Adrenal gland (tissue), 12 donors: ENCODE results near the gene ZNF396. TPM values are rescaled to one million over a fixed set of nuclear protein-coding genes. Genes with fewer than 3 reads are reported as not detected.

Source experiments
- DNase-seq, 7 donors: peaks; one replicate each; pipeline ENCODE4 v3.0.0-alpha.2; 2019 to 2020
- H3K27ac ChIP-seq, 5 donors: fragments of 200-600 bp; sonication (generic) in 4 of 5; 1 replicate in 3 of 5; 2 replicates in 2 of 5; pipeline versions ENCODE4 v1.5.1 to v1.8.0; 2016 to 2020; ENCODE audit warnings: mild to moderate bottlenecking in 1 of 5
- H3K27me3 ChIP-seq: fragments of 200-600 bp; 2 replicates; pipeline ENCODE4 v1.8.0; 2021
- H3K36me3 ChIP-seq, 2 donors: fragments of 200-600 bp; replicated peaks in 1 of 2; 1 replicate in 1 of 2; 2 replicates in 1 of 2; pipeline versions ENCODE4 v1.5.1 to v1.8.0; 2018 to 2022
- H3K4me1 ChIP-seq, 2 donors: fragments of 200-600 bp; replicated peaks in 1 of 2; 1 replicate in 1 of 2; 2 replicates in 1 of 2; pipeline versions ENCODE4 v1.5.1 to v1.8.0; 2018 to 2021
- H3K4me3 ChIP-seq, 4 donors: fragments of 200-600 bp; sonication (generic) in 3 of 4; one replicate each; pipeline ENCODE4 v1.5.1; 2016 to 2018
- H3K9me3 ChIP-seq, 3 donors: fragments of 200-600 bp; sonication (generic) in 1 of 3; replicated peaks in 1 of 3; 1 replicate in 2 of 3; 2 replicates in 1 of 3; pipeline versions ENCODE4 v1.5.1 to v1.8.0; 2016 to 2021
- CTCF ChIP-seq, 6 experiments: fragments of 450-650 bp in 4 of 6; fragments of 200-600 bp in 2 of 6; sonication (generic) in 1 of 6; IDR thresholded peaks; 1 replicate in 5 of 6; 2 replicates in 1 of 6; pipeline versions ENCODE4 v1.5.1 to v1.8.0; 2016 to 2021; ENCODE audit warnings: antibody characterized with exemption in 6 of 6, mild to moderate bottlenecking in 2 of 6, moderate library complexity in 1 of 6
- POLR2A ChIP-seq, 2 donors: fragments of 450-650 bp; IDR thresholded peaks; one replicate each; pipeline ENCODE4 v1.6.1; 2017; ENCODE audit warnings: antibody characterized with exemption in 2 of 2, mild to moderate bottlenecking in 2 of 2, moderate library complexity in 1 of 2
- WGBS, 4 donors: extraction: QIAGEN DNeasy Blood & Tissue Kit in 2 of 4; methylation state at CpG; one replicate each; pipeline versions ENCODE4 v1.1.5 to v1.1.7; 2013 to 2017; 5-methylcytosine and 5-hydroxymethylcytosine counted together
- intact Hi-C, 2 donors: fragments of 100-400 bp; cut with DNase I; formaldehyde crosslinking; loops; one replicate each; pipeline versions ENCODE4 v1.14.1 to v1.15.0; 2022 to 2023
- polyA plus RNA-seq, 3 donors: library from polyadenylated mRNA; stranded (reverse); fragments of 200-250 nt in 2 of 3; fragments of 350-450 nt in 1 of 3; fragmentation: Illumina TruSeq in 1 of 3; extraction: RNeasy Lipid Tissue Mini Kit (QIAGEN cat#74804) in 1 of 3; gene quantifications; one replicate each; pipeline ENCODE4 v1.2.3, GENCODE V29; 2013 to 2014
- total RNA-seq, 9 donors: library from RNA; depleted of rRNA in 4 of 9; stranded (reverse); fragments of >200 nt in 4 of 9; fragments of 120-200 nt in 1 of 9; fragmentation: NEBNext Ultra II Directional in 1 of 9; extraction: Animal tissue kit (Norgen Biotek cat#: 25700) in 1 of 9; gene quantifications; one replicate each; pipeline versions ENCODE4 v1.1.0 to v1.2.4, GENCODE V29; 2013 to 2023
- donor health status: healthy with polysubstance abuse.
- donor health status: Bipolar disorder and iron deficiency.
- donor health status: DM: yes; HTN: yes; CAD: no.
- donor health status: DM: no; HTN: no; CAD: no.
- donor health status: DM: no; HTN: no; CAD: no.
- donor health status: DM: yes; HTN: yes; CAD: no.

The ZNF396 gene
- total and polyA plus RNA-seq, 12 donors: 0.61 to 9.9 (median 3.7) TPM

GRCh38 chr18:35369126-35369525 lies 8.0 kb downstream of the ZNF396 start:
- 90 to 94% (median 92%) methylated on average over 6 of the region's 6 CpGs for WGBS, 4 donors
- no peaks in the 10 kb centered on the region for H3K9me3 ChIP-seq
- no peaks in the 10 kb centered on the region for H3K4me1 ChIP-seq
- no peak overlapping the region for H3K4me3 ChIP-seq
- no peak overlapping the region for H3K27ac ChIP-seq
- H3K36me3 ChIP-seq: peaks cover 0 to 9% of the 10 kb centered on the region in 2 donors
- no peaks in the 10 kb centered on the region for H3K27me3 ChIP-seq
- intact Hi-C loops: no loop called here
- DNase-seq: no peak
- TF ChIP-seq CTCF (IDR thresholded peaks at IDR 0.05) (no peak), POLR2A (IDR thresholded peaks at IDR 0.05) (no peak)

GRCh38 chr18:35368595-35368994 lies 8.5 kb downstream of the ZNF396 start:
- 94 to 97% (median 97%) methylated on average over 6 of the region's 6 CpGs for WGBS, 4 donors
- Histone ChIP-seq H3K36me3 (peaks cover 0 to 9% of the 10 kb centered on the region in 2 donors), H3K27ac (no peak overlapping the region), H3K9me3 (no peaks in the 10 kb centered on the region), H3K27me3 (no peaks in the 10 kb centered on the region), H3K4me3 (no peak overlapping the region), H3K4me1 (no peaks in the 10 kb centered on the region)
- intact Hi-C loops: no loop called here
- TF ChIP-seq CTCF (IDR thresholded peaks at IDR 0.05) (no peak), POLR2A (IDR thresholded peaks at IDR 0.05) (no peak)
- no peak for DNase-seq

GRCh38 chr18:35362531-35362930 lies 14.6 kb downstream of the ZNF396 start:
- H3K9me3 ChIP-seq: no peaks in the 10 kb centered on the region
- intact Hi-C loops: no loop called here
- H3K36me3 ChIP-seq: no peaks in the 10 kb centered on the region
- DNase-seq: no peak
- no peaks in the 10 kb centered on the region for H3K4me1 ChIP-seq
- no peak for TF ChIP-seq POLR2A (IDR thresholded peaks at IDR 0.05)
- TF ChIP-seq CTCF (IDR thresholded peaks at IDR 0.05): no peak
- no peak overlapping the region for H3K27ac ChIP-seq
- no peak overlapping the region for H3K4me3 ChIP-seq
- no peaks in the 10 kb centered on the region for H3K27me3 ChIP-seq

- no peaks in the 10 kb centered on the region for H3K27me3 ChIP-seq
- 76 to 83% (median 77%) methylated on average over 2 of the region's 2 CpGs for WGBS, 4 donors
- H3K4me1 ChIP-seq: no peaks in the 10 kb centered on the region
- H3K9me3 ChIP-seq: no peaks in the 10 kb centered on the region
- TF ChIP-seq CTCF (IDR thresholded peaks at IDR 0.05): no peak
- TF ChIP-seq POLR2A (IDR thresholded peaks at IDR 0.05): no peak
- H3K27ac ChIP-seq: no peak overlapping the region
- intact Hi-C loops: no loop called here
- no peak overlapping the region for H3K4me3 ChIP-seq
- H3K36me3 ChIP-seq: no peaks in the 10 kb centered on the region
- no peak for DNase-seq
Measured at GRCh38 chr18:35361570-35362321, 15.4 kb downstream of the ZNF396 start.
